B cell (primary cell): ENCODE measurements around the gene TSHB.

Experiments used
- EZH2 ChIP-seq: IDR thresholded peaks from 2 replicates; pipeline ENCODE4 v1.6.1; 2012; ENCODE audit warnings: borderline replicate concordance, low read depth, mild to moderate bottlenecking, moderate library complexity, low read length; ENCODE audit not compliant: insufficient read depth, poor library complexity, severe bottlenecking
- TF ChIP-seq, protein P1 (sequence below): fragments of 200-600 bp; IDR thresholded peaks from one replicate; pipeline ENCODE4 v1.8.0; 2022; ENCODE audit warnings: antibody characterized with exemption, mild to moderate bottlenecking

DNA sequence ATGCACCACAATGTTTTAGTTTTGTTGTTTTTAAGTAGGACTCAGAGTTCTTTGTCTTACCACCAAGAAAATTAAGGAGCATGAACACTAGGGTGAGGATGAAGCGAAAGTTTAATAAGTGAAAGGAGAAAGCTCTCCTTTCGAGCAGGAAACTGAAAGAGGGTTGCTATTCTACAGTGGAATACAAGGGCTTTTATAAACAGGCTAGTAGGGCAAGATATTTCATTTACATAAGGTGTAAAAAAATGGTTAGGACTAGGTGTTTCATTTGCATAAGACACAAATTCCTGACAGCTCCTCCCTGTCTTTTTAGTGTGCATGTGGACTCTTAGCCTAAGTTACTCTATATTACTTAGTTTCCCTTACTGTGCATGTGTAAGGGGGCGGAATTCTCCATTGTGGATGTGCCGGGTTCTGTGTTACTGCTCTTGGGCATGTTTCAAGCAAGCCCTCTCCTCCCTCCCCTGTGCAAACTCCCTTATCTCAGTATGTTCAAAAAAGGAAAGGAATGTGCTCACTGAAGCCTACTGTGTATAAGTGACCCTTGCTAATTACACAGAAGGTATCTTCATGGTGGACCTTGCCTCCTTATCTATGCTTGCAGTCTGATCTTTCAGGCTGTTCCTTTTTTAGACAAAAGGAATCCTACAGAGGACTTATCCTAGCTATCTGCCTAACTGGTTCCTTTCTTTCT is 7.3 kb downstream of the TSHB start:
- TF ChIP-seq, protein P1, sequence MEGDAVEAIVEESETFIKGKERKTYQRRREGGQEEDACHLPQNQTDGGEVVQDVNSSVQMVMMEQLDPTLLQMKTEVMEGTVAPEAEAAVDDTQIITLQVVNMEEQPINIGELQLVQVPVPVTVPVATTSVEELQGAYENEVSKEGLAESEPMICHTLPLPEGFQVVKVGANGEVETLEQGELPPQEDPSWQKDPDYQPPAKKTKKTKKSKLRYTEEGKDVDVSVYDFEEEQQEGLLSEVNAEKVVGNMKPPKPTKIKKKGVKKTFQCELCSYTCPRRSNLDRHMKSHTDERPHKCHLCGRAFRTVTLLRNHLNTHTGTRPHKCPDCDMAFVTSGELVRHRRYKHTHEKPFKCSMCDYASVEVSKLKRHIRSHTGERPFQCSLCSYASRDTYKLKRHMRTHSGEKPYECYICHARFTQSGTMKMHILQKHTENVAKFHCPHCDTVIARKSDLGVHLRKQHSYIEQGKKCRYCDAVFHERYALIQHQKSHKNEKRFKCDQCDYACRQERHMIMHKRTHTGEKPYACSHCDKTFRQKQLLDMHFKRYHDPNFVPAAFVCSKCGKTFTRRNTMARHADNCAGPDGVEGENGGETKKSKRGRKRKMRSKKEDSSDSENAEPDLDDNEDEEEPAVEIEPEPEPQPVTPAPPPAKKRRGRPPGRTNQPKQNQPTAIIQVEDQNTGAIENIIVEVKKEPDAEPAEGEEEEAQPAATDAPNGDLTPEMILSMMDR = no peak
- TF ChIP-seq EZH2 = no peak
